Measurements from ENCODE around the gene UGT1A6. TPM values are rescaled to one million over a fixed set of nuclear protein-coding genes. Genes with fewer than 3 reads are reported as not detected.

UGT1A6 gene
- total RNA-seq, 1 experiment from 2014 or later: 2.2 TPM

DNA sequence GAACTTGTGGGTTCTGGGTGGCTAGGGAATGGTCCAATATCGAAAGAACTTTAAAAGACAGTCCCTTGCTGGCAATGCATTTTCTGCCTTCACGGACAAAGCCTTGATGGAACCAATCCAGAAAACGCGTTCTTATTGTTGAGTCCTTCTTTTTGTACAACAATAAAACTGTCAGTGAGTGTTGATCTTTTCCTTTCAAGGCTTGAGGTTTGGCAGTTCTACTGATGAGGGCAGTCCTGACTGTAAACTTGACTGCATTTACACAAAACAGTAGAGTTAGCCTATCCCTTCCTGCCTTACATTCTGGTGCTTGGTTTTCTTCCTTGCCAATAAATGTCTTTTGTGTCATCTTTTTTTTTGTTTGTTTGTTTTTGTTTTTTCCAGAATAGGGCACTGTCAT is 13.5 kb upstream of the UGT1A6 start:
- no peaks in the 10 kb centered on the region for H3K9me3 ChIP-seq (ENCODE audit: low read length)
- intact Hi-C loops (cut with micrococcal nuclease): no loop called here
- POLR2A ChIA-PET (ENCODE audit: unreplicated experiment): no interaction called here

DNA sequence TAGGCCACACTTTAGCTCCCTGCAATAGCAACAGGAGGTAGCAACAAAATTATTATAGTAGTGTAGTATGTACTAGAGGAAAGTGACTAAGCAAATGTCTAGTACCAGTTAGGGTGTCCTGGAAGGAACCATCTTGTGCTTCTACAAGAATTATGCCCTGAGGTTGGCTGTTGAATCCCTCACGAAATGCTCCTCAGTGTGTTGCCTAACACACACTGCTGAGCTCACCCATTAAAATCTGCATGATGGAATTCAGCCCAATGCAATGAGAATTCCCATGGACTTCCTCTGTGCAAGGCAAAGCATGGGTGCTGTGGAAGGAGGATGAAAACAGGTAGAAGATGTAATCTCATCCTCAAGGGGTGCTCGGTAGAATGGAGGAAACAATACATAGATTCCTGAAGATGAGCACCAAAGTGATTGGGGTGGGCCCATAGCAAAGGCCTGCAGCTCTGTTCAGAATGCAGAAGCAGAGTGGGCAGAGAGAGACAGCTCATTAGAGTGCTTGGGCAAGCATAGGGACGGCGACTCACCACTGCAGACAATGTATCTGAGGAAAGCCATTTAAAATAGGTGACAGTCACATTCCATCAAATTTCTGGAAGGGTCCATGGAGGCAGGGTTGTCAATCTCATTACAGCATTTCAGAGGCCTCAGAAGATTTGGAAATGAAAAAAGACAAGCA is 12.2 kb upstream of the UGT1A6 start:
- BruUV-seq (replicated peaks): no TSS peak
- H2AFZ ChIP-seq (ENCODE audit: low read length): no peak overlapping the region
- ChIA-PET POLR2A (ENCODE audit: unreplicated experiment) (no interaction called here), CTCF (interaction anchor here (1.0 kb wide), 1 partner anchor 127 kb away, joined by 4 read pairs; no protein-coding TSS in a partner anchor)
- no peaks in the 10 kb centered on the region; the same call in 1 of the 2 replicates for H3K9me2 ChIP-seq (replicated peaks; ENCODE audit: low read length)
- no peak overlapping the region for H3K4me2 ChIP-seq (ENCODE audit: low read length)
- no peak overlapping the region for H3K27ac ChIP-seq (ENCODE audit: low read length)
- DNase-seq (no peak), ATAC-seq (no peak)
- no peak overlapping the region for H3K9ac ChIP-seq (ENCODE audit: low read length)
- no peak overlapping the region for H3K4me3 ChIP-seq (ENCODE audit: low read length)
- H3K27me3 ChIP-seq (ENCODE audit: low read length): no peaks in the 10 kb centered on the region
- no peaks in the 10 kb centered on the region for H3F3A ChIP-seq (ENCODE audit: low read length, unreplicated experiment)
- no peaks in the 10 kb centered on the region for H4K20me1 ChIP-seq (ENCODE audit: low read length)
- intact Hi-C loops (cut with micrococcal nuclease): no loop called here
- 0 out of 2 replicates have a peak, but pooled peaks cover 7% of the 10 kb centered on the region for H3K4me1 ChIP-seq (ENCODE audit: insufficient read depth, low read length)
- no peaks in the 10 kb centered on the region for H3K79me2 ChIP-seq (ENCODE audit: low read length)
- TF ChIP-seq EZH2phosphoT487 (IDR thresholded peaks at IDR 0.05; ENCODE audit: borderline replicate concordance, low read length): no peak
- TF ChIP-seq, protein P1, sequence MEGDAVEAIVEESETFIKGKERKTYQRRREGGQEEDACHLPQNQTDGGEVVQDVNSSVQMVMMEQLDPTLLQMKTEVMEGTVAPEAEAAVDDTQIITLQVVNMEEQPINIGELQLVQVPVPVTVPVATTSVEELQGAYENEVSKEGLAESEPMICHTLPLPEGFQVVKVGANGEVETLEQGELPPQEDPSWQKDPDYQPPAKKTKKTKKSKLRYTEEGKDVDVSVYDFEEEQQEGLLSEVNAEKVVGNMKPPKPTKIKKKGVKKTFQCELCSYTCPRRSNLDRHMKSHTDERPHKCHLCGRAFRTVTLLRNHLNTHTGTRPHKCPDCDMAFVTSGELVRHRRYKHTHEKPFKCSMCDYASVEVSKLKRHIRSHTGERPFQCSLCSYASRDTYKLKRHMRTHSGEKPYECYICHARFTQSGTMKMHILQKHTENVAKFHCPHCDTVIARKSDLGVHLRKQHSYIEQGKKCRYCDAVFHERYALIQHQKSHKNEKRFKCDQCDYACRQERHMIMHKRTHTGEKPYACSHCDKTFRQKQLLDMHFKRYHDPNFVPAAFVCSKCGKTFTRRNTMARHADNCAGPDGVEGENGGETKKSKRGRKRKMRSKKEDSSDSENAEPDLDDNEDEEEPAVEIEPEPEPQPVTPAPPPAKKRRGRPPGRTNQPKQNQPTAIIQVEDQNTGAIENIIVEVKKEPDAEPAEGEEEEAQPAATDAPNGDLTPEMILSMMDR (conservative IDR thresholded peaks at IDR 0.05; ENCODE audit: low read depth, low read length): no peak
- no peak for TF ChIP-seq EZH2 (IDR thresholded peaks at IDR 0.05; ENCODE audit: low read length, unreplicated experiment)
- no peaks in the 10 kb centered on the region for H3K9me3 ChIP-seq (ENCODE audit: low read length)
- H3K36me3 ChIP-seq (ENCODE audit: low read depth, low read length): no peaks in the 10 kb centered on the region

More for the DNA sequence above, 13.5 kb upstream of the UGT1A6 start:
- H3K9me2 ChIP-seq (replicated peaks; ENCODE audit: low read length): no peaks in the 10 kb centered on the region; the same call in 1 of the 2 replicates
- no peaks in the 10 kb centered on the region for H4K20me1 ChIP-seq (ENCODE audit: low read length)
- no peaks in the 10 kb centered on the region for H3F3A ChIP-seq (ENCODE audit: low read length, unreplicated experiment)
- peak; percentile 35; the same call in 1 of the 2 replicates for ATAC-seq
- TF ChIP-seq EZH2phosphoT487 (IDR thresholded peaks at IDR 0.05; ENCODE audit: borderline replicate concordance, low read length): no peak
- TF ChIP-seq, protein P1 (conservative IDR thresholded peaks at IDR 0.05; ENCODE audit: low read depth, low read length): no peak
- TF ChIP-seq EZH2 (IDR thresholded peaks at IDR 0.05; ENCODE audit: low read length, unreplicated experiment): no peak
- no TSS peak for BruUV-seq (replicated peaks)
- no peak overlapping the region for H3K4me2 ChIP-seq (ENCODE audit: low read length)
- CTCF ChIA-PET: no interaction called here
- H3K4me3 ChIP-seq (ENCODE audit: low read length): no peak overlapping the region
- H3K27ac ChIP-seq (ENCODE audit: low read length): no peak overlapping the region
- H3K27me3 ChIP-seq (ENCODE audit: low read length): no peaks in the 10 kb centered on the region
- no peak overlapping the region for H3K9ac ChIP-seq (ENCODE audit: low read length)
- no peaks in the 10 kb centered on the region for H3K79me2 ChIP-seq (ENCODE audit: low read length)
- H3K36me3 ChIP-seq (ENCODE audit: low read depth, low read length): no peaks in the 10 kb centered on the region
- no peaks in the 10 kb centered on the region for H3K4me1 ChIP-seq (ENCODE audit: insufficient read depth, low read length)
- H2AFZ ChIP-seq (ENCODE audit: low read length): no peak overlapping the region
- DNase-seq: no peak

DNA sequence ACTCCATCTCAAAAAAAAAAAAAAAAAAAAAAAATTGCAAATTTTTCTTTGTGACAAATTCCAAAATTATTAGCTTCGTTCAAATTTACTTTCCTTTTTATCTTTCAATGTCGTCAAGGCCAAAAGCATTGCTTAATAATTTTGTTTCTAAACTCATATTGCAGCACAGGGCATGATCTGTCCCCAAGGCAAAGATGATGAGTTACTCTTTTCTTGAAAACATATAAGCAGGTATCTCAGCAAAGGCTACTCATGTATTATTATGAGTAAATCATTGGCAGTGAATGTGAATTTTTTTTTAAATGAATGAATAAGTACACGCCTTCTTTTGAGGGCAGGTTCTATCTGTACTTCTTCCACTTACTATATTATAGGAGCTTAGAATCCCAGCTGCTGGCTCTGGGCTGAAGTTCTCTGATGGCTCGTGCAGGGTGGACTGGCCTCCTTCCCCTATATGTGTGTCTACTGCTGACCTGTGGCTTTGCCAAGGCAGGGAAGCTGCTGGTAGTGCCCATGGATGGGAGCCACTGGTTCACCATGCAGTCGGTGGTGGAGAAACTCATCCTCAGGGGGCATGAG is 11.1 kb upstream of the UGT1A6 start, which contains the start of gene UGT1A7:
UGT1A7 (plus strand) TSS at position 381 of the 579 bp plus-strand sequence; CDS start at position 418, 37 bp downstream.
- H3K4me2 ChIP-seq (ENCODE audit: low read length): no peak within 1 kb of the TSS
- H3K4me3 ChIP-seq (ENCODE audit: low read length): no peak within 1 kb of the TSS
- intact Hi-C loops (cut with micrococcal nuclease): no loop called here
- no peak within 1 kb of the TSS for H3K9ac ChIP-seq (ENCODE audit: low read length)
- H3F3A ChIP-seq (ENCODE audit: low read length, unreplicated experiment): no peaks in the 10 kb centered on the region
- H3K36me3 ChIP-seq (ENCODE audit: low read depth, low read length): no peaks in the 10 kb centered on the region
- H2AFZ ChIP-seq (ENCODE audit: low read length): no peak within 1 kb of the TSS
- TF ChIP-seq EZH2 (IDR thresholded peaks at IDR 0.05; ENCODE audit: low read length, unreplicated experiment): no peak
- TF ChIP-seq, protein P1 (conservative IDR thresholded peaks at IDR 0.05; ENCODE audit: low read depth, low read length): no peak
- TF ChIP-seq EZH2phosphoT487 (IDR thresholded peaks at IDR 0.05; ENCODE audit: borderline replicate concordance, low read length): no peak
- no peak within 1 kb of the TSS for H3K27ac ChIP-seq (ENCODE audit: low read length)
- ATAC-seq: no peak
- CTCF ChIA-PET: no interaction called here
- no peaks in the 10 kb centered on the region for H3K79me2 ChIP-seq (ENCODE audit: low read length)
- no peaks in the 10 kb centered on the region for H3K27me3 ChIP-seq (ENCODE audit: low read length)
- POLR2A ChIA-PET (ENCODE audit: unreplicated experiment): no interaction called here
- H3K9me2 ChIP-seq (replicated peaks; ENCODE audit: low read length): no peaks in the 10 kb centered on the region; the same call in 1 of the 2 replicates
- no peak for DNase-seq
- BruUV-seq (replicated peaks): no TSS peak
- no peaks in the 10 kb centered on the region for H3K9me3 ChIP-seq (ENCODE audit: low read length)
- no peaks in the 10 kb centered on the region for H4K20me1 ChIP-seq (ENCODE audit: low read length)
- 0 out of 2 replicates have a peak, but pooled peaks cover 7% of the 10 kb centered on the region for H3K4me1 ChIP-seq (ENCODE audit: insufficient read depth, low read length)

Data from PC-3 (cell line).